ENCODE data around the gene HIPK1.
A peak's percentile ranks its signal among the peaks of the same experiment; 100 is the strongest.

GRCh38 chr1:113928941-113929749 is at the start of gene HIPK1:
- TF ChIP-seq CTCF (IDR thresholded peaks at IDR 0.05) (no peak), POLR2AphosphoS5 (IDR thresholded peaks at IDR 0.05) (peak in 2 of 3 donors; percentile 84 to 92), POLR2A (IDR thresholded peaks at IDR 0.05) (peak; percentile 15 to 60), EP300 (IDR thresholded peaks at IDR 0.05) (no peak)

Data from suprapubic skin (tissue), 4 donors.